ENCODE measurements around the gene TSEN2. TPM values are rescaled to one million over a fixed set of nuclear protein-coding genes. Genes with fewer than 3 reads are reported as not detected.

The TSEN2 gene
- total RNA-seq, result 6.2 and 10.8 TPM in 2 replicates

DNA sequence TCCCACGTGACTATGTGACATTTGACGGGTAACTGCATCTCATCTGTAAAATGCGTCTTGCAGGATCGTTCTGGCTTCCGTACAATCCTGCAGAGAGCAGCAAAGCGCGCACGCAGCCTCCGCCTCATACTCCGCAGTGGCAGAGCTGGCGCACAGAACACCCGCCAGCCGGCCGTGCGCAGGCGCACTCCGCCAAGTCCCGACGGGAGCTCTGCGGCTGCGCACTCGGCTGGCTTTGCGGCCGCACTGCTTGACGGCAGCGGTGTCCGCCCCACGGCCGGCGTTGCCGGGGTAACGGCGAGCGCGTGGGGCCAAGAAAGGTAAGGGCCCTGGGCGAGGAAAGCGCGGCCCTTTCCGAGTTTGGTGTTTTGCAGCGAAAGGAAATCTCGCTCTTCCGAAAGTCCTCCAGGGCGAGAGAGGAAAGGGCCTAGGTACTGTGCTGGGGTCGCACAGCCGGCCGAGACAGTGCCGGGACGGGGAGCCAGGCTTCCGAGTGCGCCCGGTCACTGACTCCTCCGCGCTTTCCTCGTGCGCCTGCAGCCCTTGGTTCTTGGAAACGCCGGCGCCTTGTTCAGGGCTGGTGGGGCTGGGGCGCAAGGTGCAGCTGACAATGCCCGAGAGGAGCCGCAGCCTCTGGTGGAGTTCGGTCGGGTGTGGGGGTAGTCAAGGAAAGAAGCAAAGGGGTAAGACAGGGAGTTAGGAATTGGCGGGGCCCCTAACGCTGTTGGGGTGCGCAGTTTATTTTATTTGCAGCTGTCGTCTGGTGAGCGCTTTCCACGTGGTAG, at the start of gene TSEN2:
Gene TSEN2 (plus strand): TSS at position 283 of the 785 bp plus-strand sequence. CDS start 5,321 bp downstream, outside the sequence.

DNA sequence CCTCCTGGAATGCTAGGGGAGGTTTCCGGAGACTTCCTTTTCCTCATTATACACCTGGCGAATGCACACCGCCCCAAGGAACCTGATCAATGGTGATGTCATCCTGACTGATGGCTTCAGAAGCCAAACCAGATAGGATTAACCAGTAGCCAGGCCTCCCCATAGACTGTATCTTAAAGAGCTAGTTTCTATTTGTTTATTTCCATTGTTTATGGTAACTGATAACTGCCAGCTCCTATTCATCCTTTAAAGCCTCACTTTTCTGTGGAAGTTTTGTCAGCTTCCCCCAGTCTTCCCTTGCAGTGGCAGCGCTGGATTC, 61.2 kb downstream of the TSEN2 start, which contains the start of gene MKRN2OS:
Gene MKRN2OS (minus strand): TSS at position 27 of the 319 bp plus-strand sequence. CDS start 35 bp downstream, outside the sequence.

DNA sequence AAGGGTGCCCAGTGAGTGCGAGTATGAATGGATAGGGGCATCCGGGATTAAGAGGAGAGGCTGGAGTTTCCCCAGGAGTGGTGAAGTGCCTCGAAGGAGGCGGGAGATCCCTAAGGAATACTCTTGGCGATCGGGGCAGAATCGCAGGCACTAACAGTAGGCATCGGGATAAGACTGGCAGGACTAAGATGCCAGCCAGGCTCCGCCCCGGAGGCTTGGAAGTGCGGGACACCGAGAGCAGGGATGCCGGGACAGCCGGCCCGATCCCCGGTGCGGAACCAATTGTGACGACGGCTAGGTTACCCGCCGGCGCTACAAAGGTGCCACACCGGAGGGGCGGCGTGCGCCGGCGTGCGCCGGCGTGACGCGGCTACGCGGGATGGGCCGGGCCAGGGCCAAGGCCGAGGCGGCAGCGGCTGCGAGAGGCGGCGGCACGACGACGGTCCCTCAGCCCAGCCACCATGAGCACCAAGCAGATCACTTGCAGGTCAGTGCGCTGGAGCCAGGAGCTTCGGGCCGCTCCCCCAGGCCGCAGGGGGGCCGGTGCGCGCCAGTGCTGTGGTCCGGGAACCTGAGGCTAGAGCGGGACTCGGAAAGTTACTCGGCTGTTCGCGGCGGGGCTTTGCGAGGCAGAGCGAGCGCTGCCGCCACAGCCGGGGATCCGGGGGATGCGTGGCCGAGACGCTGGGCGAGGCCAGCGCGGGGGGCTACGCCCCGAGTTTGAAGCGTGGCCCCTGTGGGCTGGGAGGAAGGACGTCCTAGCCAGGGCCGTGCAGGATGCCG, 72.6 kb downstream of the TSEN2 start, which contains the start of gene MKRN2:
Gene MKRN2 (plus strand): TSS at position 398 of the 783 bp plus-strand sequence. CDS start 64 bp downstream, at position 462.

Other genes with a start within 250 kb of the TSEN2 start
- 19.1 and 33.0 TPM in 2 replicates for gene PPARG, start 195.4 kb upstream of the TSEN2 start, total RNA-seq
- not detected in 2 replicates for gene MKRN2OS, start 61.0 kb downstream of the TSEN2 start, total RNA-seq
- gene MKRN2, start 72.6 kb downstream of the TSEN2 start, total RNA-seq, result 39.5 and 45.5 TPM in 2 replicates
- gene RAF1, start 179.6 kb downstream of the TSEN2 start, total RNA-seq, result 59.8 and 74.4 TPM in 2 replicates